Memory B cell (primary cell): ENCODE results near the gene LRRC52.
"Not testable (repeated sequence)": the region's sequence is repeated elsewhere in the genome, so short reads cannot be mapped to it uniquely, and the experiment has no call there.

Experiments
- ATAC-seq: fragments of 150-1000 bp; cut with Tn5 transposase; 2 replicates; pipeline ENCODE4 v1.10.0; 2021; ENCODE audit warnings: low read depth, mild to moderate bottlenecking, moderate library complexity
- DNase-seq, 2 donors: peaks; one replicate each; pipeline ENCODE4 v3.0.0; 2022; ENCODE audit warnings: low spot score in 2 of 2
- H3K27ac Mint-ChIP-seq: one replicate; pipeline ENCODE4 v1.8.0; 2022; ENCODE audit warnings: mild to moderate bottlenecking, moderate library complexity, mixed read lengths
- H3K27me3 Mint-ChIP-seq: one replicate; pipeline ENCODE4 v1.8.0; 2022; ENCODE audit warnings: mixed read lengths
- H3K36me3 Mint-ChIP-seq: one replicate; pipeline ENCODE4 v1.8.0; 2022; ENCODE audit warnings: mild to moderate bottlenecking, mixed read lengths
- H3K4me1 Mint-ChIP-seq: one replicate; pipeline ENCODE4 v1.8.0; 2022; ENCODE audit warnings: mixed read lengths
- H3K4me3 Mint-ChIP-seq: one replicate; pipeline ENCODE4 v1.8.0; 2022; ENCODE audit warnings: mild to moderate bottlenecking, moderate library complexity, mixed read lengths
- H3K9me3 Mint-ChIP-seq: one replicate; pipeline ENCODE4 v1.8.0; 2022; ENCODE audit warnings: mixed read lengths

LRRC52 gene

DNA sequence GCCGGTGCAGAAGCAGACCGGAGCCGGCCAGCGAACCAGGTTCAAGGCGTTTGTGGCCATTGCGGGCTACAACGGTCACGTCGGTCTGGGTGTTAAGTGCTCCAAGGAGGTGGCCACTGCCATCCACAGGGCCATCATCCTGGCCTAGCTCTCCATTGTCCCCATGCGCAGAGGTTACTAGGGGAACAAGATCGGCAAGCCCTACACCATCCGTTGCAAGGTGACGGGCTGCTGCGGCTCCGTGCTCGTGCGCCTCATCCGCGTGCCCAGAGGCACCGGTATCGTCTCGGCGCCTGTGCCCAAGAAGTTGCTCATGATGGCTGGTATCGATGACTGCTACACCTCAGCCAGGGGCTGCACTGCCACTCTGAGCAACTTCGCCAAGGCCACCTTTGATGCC lies 38.1 kb downstream of the LRRC52 start:
- no peak for ATAC-seq
- no peak for DNase-seq
- Mint-ChIP-seq H3K27me3 (peaks cover 11% of the 10 kb centered on the region), H3K36me3 (peaks cover 3% of the 10 kb centered on the region), H3K4me1 (no peaks in the 10 kb centered on the region), H3K4me3 (no peak overlapping the region), H3K9me3 (no peaks in the 10 kb centered on the region), H3K27ac (no peak overlapping the region)

GRCh38 chr1:165586398-165586797 lies 42.6 kb downstream of the LRRC52 start:
- Mint-ChIP-seq H3K4me3 (no peak overlapping the region), H3K36me3 (peaks cover 3% of the 10 kb centered on the region), H3K27me3 (peaks cover 26% of the 10 kb centered on the region), H3K27ac (no peak overlapping the region), H3K4me1 (no peaks in the 10 kb centered on the region), H3K9me3 (no peaks in the 10 kb centered on the region)
- ATAC-seq (no peak), DNase-seq (no peak)

DNA sequence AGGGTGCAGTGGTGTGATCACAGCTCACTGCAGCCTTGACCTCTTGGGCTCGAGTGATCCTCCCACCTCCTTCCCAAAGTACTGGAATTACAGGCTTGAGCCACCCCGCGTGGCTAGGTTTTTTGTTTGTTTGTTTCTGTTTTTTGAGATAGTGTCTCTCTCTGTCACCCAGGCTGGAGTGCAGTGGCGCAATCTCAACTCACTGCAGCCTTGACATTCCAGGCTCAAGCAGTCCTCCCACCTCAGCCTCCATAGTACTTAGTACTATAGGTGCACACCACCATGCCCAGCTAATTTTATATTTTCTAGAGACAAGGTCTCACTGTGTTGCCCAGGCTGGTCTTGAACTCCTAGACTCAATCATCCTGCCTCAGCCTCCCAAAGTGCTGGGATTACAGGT lies 47.6 kb downstream of the LRRC52 start:
- not testable (repeated sequence) for H3K36me3 Mint-ChIP-seq, ATAC-seq, H3K9me3 Mint-ChIP-seq, H3K4me3 Mint-ChIP-seq, H3K27ac Mint-ChIP-seq, DNase-seq, H3K4me1 Mint-ChIP-seq
- H3K27me3 Mint-ChIP-seq = peaks cover 23% of the 10 kb centered on the region

DNA sequence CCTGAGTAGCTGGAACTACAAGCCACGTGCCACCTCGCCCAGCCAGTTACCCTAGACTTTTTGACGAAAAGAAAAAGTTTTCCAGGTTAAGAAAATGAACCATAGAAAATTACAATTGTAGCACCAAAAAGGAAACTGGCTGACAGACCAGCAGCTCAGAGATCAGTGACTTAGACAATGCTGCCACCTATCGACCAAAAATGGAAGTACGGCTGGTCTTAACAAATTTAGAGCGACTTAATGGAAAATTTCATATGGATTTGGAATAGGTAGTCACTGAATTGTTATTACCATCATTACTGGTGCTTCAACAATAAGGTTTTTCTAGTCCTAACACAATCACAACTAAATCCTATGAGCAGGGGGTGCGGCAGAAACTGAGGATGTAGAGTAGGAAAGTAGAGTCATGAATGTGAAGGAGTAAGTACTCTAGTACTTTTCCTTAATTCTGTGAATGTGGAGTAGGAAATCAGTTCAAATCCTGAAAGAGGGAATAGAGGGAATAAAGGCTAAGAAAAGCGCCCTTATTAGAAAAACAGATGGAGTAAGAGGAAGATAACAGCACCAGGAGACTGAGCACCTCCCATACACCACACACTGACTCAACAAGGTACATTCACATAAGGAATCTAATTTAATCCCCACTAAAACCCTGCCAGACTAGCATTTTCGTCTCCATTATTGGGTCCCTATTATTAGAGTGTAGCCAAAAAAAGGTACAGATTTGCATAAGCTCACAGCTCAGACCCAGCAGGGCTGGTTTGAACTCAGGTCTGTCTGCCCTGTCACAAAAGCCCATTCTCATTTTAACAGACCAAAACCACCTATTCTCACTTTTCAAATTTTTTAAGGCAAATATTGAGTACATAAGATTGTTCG lies 49.4 kb downstream of the LRRC52 start:
- peak; percentile 62 for ATAC-seq

GRCh38 chr1:165595246-165595938 lies 51.6 kb downstream of the LRRC52 start:
- Mint-ChIP-seq H3K4me3 (no peak overlapping the region), H3K27me3 (peaks cover 14% of the 10 kb centered on the region), H3K9me3 (no peaks in the 10 kb centered on the region), H3K4me1 (peaks cover 17% of the 10 kb centered on the region), H3K36me3 (no peaks in the 10 kb centered on the region), H3K27ac (no peak overlapping the region)
- DNase-seq (no peak), ATAC-seq (no peak)

More for the DNA sequence above, 49.4 kb downstream of the LRRC52 start:
- Mint-ChIP-seq H3K27me3 (peaks cover 19% of the 10 kb centered on the region), H3K9me3 (no peaks in the 10 kb centered on the region), H3K36me3 (no peaks in the 10 kb centered on the region), H3K27ac (no peak overlapping the region), H3K4me3 (no peak overlapping the region), H3K4me1 (peaks cover 10% of the 10 kb centered on the region)
- peak; percentile 68 to 73 for DNase-seq

DNA sequence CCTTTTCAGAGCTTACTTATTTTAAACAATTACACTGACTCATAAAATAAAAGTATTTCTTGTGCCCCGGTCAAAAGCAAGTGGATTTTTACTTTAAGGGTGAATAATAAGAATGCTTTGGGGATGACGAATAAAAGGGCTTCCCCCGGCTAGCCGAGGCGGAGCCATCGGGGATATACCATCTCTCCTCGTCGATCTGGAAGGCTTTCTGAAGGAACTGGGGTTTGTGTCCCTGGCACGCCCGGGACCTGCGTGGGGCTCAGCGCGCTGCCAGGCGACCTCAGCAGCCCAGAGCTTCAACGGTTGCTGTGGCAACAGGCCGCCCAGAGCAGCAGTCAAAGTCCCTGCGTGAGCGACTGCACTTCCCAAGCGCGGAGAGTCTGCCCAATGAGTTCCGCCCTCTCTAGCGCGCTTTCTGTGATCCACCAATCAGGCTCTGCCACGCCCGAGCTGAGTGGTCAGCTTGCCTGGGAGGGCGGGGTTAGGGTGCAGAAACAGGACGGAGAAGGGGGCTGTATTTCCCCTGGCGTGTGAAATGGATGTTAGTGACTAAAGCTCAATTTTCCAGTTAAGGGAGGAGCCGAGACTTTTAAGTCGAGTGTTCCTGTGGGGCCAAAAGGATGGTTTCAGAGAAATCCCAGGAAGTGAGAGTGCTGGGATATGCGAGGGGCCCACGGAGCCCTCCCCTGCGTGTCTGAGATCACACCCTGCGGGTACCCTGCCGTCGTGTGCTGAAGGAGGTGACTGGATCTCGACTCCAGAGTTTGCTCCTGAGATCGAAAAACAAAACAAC lies 54.3 kb downstream of the LRRC52 start:
- peaks cover 22% of the 10 kb centered on the region for H3K4me1 Mint-ChIP-seq
- peak; percentile 73 to 79 for DNase-seq
- H3K4me3 Mint-ChIP-seq = peak overlapping the region; percentile 93
- no peaks in the 10 kb centered on the region for H3K36me3 Mint-ChIP-seq
- peak overlapping the region; percentile 91 for H3K27ac Mint-ChIP-seq
- H3K27me3 Mint-ChIP-seq = peaks cover 8% of the 10 kb centered on the region
- no peaks in the 10 kb centered on the region for H3K9me3 Mint-ChIP-seq
- peak; percentile 95 for ATAC-seq

- no peaks in the 10 kb centered on the region for H3K9me3 Mint-ChIP-seq
- DNase-seq (no peak), ATAC-seq (no peak)
- peaks cover 21% of the 10 kb centered on the region for H3K4me1 Mint-ChIP-seq
- H3K4me3 Mint-ChIP-seq = peak overlapping the region; percentile 93
- no peaks in the 10 kb centered on the region for H3K36me3 Mint-ChIP-seq
- peaks cover 6% of the 10 kb centered on the region for H3K27me3 Mint-ChIP-seq
- H3K27ac Mint-ChIP-seq = peak overlapping the region; percentile 91
Observed at GRCh38 chr1:165598676-165599059, 54.9 kb downstream of the LRRC52 start.

DNA sequence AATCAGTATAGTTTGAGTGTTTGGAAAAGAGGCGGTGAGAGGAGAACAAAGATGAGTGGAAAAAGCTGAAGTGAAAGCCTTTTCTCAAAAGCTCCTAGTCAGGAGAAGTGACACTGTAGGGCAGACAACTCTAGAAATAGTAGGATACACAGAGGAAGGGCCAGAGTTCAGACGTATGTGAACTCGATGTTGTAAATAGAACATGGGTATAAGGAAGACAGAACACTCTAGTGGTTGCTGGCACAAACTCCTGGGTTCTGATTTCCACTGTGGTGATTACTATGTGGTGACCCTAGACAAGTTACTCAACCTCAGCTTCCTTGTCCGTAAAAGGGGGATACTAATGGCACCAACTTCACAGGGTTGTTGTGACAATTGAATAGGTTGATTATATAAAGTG lies 57.0 kb downstream of the LRRC52 start:
- DNase-seq (no peak), ATAC-seq (no peak)
- Mint-ChIP-seq H3K4me3 (no peak overlapping the region), H3K27ac (no peak overlapping the region), H3K36me3 (no peaks in the 10 kb centered on the region), H3K9me3 (no peaks in the 10 kb centered on the region), H3K27me3 (peaks cover 3% of the 10 kb centered on the region), H3K4me1 (peaks cover 21% of the 10 kb centered on the region)

- ATAC-seq (no peak), DNase-seq (no peak)
- Mint-ChIP-seq H3K27ac (no peak overlapping the region), H3K4me1 (peaks cover 10% of the 10 kb centered on the region), H3K9me3 (no peaks in the 10 kb centered on the region), H3K4me3 (no peak overlapping the region), H3K36me3 (no peaks in the 10 kb centered on the region), H3K27me3 (peaks cover 2% of the 10 kb centered on the region)
Observed at GRCh38 chr1:165603810-165604209, 60.0 kb downstream of the LRRC52 start.

GRCh38 chr1:165605246-165605645 lies 61.4 kb downstream of the LRRC52 start:
- Mint-ChIP-seq H3K4me1 (peaks cover 9% of the 10 kb centered on the region), H3K9me3 (no peaks in the 10 kb centered on the region), H3K27me3 (peaks cover 2% of the 10 kb centered on the region), H3K27ac (no peak overlapping the region), H3K4me3 (no peak overlapping the region), H3K36me3 (no peaks in the 10 kb centered on the region)
- ATAC-seq = no peak
- no peak for DNase-seq

DNA sequence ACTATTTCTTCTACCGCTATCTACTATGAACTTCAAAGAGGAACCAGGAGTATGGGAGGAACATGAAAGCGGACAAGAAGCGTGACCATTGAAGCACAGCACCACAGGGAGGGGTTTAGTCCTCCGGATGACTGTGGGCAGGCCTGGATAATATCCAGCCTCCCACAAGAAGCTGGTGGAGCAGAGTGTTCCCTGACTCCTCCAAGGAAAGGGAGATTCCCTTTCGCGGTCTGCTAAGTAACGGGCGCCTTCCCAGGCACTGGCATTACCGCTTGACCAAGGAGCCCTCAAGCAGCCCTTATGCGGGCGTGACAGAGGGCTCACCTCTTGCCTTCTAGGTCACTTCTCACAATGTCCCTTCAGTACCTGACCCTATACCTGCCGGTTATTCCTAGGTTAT lies 62.9 kb downstream of the LRRC52 start:
- H3K4me1 Mint-ChIP-seq, DNase-seq, H3K4me3 Mint-ChIP-seq, ATAC-seq, H3K9me3 Mint-ChIP-seq, H3K36me3 Mint-ChIP-seq, H3K27me3 Mint-ChIP-seq, H3K27ac Mint-ChIP-seq: not testable (repeated sequence)

DNA sequence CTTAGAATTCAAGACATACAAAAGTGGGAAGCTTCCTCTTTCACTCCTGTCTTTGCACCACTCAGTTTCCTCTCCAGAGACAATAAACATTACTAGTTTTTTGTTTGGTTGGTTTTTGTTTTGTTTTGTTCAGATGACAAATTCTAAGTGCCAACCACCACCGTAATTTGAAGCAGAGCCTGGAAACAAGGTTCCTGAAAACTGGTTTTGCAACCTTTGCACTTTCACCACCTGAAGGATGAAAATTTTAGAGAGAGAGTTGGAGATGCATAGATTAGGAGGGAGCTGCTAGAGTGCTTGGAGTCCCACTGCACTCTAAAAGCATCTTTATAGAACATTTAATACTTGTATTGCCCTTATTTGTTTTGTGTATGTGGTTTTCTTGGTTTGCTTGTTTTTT lies 67.1 kb downstream of the LRRC52 start:
- no peak for ATAC-seq
- Mint-ChIP-seq H3K36me3 (no peaks in the 10 kb centered on the region), H3K9me3 (no peaks in the 10 kb centered on the region), H3K27me3 (peaks cover 8% of the 10 kb centered on the region), H3K4me3 (no peak overlapping the region), H3K4me1 (peaks cover 6% of the 10 kb centered on the region), H3K27ac (no peak overlapping the region)
- DNase-seq = no peak

DNA sequence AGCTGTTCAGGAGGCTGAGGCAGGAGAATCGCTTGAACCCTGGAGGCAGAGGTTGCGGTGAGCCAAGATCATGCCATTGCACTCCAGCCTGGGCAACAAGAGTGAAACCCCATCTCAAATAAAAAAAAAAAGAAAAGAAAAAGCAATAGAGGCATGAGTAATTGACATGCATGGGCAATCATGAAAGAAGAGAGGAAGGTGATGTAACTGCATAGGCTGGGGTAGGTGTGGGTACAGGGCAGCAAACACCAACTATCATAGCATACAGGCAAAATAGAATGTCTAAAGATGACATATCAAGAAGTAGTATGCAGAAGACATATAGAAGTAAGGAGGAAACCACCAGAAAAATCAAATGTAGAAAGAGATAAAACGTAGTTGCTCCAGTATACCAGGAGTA lies 68.3 kb downstream of the LRRC52 start:
- Mint-ChIP-seq H3K36me3 (no peaks in the 10 kb centered on the region), H3K9me3 (no peaks in the 10 kb centered on the region), H3K27ac (no peak overlapping the region), H3K4me3 (no peak overlapping the region), H3K4me1 (peaks cover 3% of the 10 kb centered on the region), H3K27me3 (peaks cover 12% of the 10 kb centered on the region)
- no peak for DNase-seq
- peak; percentile 53 for ATAC-seq
